Subcutaneous adipose tissue (tissue), 4 donors: Measurements from ENCODE around the gene ZNF652. TPM values are rescaled to one million over a fixed set of nuclear protein-coding genes. Genes with fewer than 3 reads are reported as not detected.

Source experiments
- total RNA-seq, 4 donors: library from RNA; depleted of rRNA; stranded (reverse); fragments of >200 nt; gene quantifications; one replicate each; pipeline ENCODE4 v1.1.0, GENCODE V29; 2016
- TF ChIP-seq, protein P1 (sequence below): fragments of 450-650 bp; IDR thresholded peaks from one replicate; pipeline ENCODE4 v1.5.1; 2016; ENCODE audit warnings: low read depth, mild to moderate bottlenecking, control low read depth, antibody characterized with exemption, moderate library complexity

The ZNF652 gene
- total RNA-seq, 4 donors from 2014 or later, result 32.1 to 52.0 (median 34.5) TPM

GRCh38 chr17:49342575-49342936 lies 19.5 kb downstream of the ZNF652 start:
- TF ChIP-seq, protein P1, sequence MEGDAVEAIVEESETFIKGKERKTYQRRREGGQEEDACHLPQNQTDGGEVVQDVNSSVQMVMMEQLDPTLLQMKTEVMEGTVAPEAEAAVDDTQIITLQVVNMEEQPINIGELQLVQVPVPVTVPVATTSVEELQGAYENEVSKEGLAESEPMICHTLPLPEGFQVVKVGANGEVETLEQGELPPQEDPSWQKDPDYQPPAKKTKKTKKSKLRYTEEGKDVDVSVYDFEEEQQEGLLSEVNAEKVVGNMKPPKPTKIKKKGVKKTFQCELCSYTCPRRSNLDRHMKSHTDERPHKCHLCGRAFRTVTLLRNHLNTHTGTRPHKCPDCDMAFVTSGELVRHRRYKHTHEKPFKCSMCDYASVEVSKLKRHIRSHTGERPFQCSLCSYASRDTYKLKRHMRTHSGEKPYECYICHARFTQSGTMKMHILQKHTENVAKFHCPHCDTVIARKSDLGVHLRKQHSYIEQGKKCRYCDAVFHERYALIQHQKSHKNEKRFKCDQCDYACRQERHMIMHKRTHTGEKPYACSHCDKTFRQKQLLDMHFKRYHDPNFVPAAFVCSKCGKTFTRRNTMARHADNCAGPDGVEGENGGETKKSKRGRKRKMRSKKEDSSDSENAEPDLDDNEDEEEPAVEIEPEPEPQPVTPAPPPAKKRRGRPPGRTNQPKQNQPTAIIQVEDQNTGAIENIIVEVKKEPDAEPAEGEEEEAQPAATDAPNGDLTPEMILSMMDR, result no peak

DNA sequence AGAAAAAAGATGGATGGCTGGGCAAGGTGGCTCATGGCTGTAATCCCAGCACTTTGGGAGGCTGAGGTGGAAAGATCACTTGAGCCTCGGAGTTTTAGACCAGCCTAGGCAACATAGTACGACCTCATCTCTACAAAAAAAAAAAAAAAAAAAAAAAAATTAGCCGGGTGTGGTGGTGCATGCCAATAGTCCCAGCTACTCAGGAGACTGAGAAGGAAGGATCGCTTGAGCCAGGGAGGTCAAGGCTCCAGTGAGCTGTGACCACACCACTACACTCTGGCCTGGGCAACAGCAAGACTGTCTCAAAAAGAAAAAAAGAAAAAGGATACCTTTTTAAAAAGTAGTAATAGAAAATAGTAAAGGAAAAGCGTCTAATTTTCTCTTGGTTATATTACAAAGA lies 20.7 kb downstream of the ZNF652 start:
- TF ChIP-seq, protein P1, result no peak

- TF ChIP-seq, protein P1, result no peak
These were observed 22.7 kb downstream of the ZNF652 start for GRCh38 chr17:49339354-49339753.

DNA sequence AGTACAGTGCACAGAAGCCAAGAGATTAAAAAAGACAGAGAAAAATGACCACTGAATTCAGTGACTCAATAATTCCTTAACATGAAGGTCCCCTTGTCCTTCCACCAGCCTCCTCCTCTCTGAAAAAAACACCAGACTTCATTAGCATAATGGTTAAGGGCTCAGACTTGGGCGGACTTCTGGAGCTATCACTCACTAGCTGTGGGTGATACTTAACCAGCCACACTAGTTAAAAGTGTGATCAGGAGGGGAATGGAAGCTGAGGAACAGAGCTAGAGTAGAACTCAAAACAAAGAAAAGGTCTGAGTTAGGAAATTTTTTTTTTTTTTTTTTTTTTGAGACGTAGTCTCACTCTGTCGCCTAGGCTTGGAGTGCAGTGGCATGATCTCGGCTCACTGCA lies 23.2 kb downstream of the ZNF652 start:
- TF ChIP-seq, protein P1, result no peak

DNA sequence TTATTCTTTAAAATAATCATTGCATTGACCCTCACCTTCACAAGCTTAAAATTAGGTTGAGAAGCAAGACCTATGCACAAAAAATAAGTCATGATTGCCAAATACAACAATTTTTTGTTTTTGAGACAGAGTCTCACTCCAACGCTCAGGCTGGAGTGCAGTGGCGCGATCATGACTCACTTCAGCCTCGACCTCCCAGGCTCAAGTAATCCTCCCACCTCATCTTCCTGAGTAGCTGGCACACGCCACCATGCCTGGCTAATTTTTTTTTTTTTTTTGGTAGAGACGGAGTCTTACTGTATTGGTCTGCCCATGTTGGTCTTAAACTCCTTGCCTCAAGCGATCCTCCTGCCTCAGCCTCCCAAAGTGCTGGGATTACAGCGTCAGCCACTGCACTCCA lies 24.2 kb downstream of the ZNF652 start:
- TF ChIP-seq, protein P1, result no peak

GRCh38 chr17:49334744-49335512 lies 27.1 kb downstream of the ZNF652 start:
- TF ChIP-seq, protein P1, result no peak

GRCh38 chr17:49333804-49334203 lies 28.2 kb downstream of the ZNF652 start:
- TF ChIP-seq, protein P1, result no peak
